ENCODE results near the gene PPP1R36. TPM values are rescaled to one million over a fixed set of nuclear protein-coding genes. Genes with fewer than 3 reads are reported as not detected.
"Not testable (repeated sequence)": the region's sequence is repeated elsewhere in the genome, so short reads cannot be mapped to it uniquely, and the experiment has no call there.

Gene PPP1R36
- total RNA-seq, 1 donor from 2014 or later: 0.70 TPM

GRCh38 chr14:64554556-64554955 is 4.8 kb downstream of the PPP1R36 start:
- H3K27me3 Mint-ChIP-seq: peaks cover 13% of the 10 kb centered on the region
- TF ChIP-seq CTCF (conservative IDR thresholded peaks at IDR 0.05): no peak
- no peak overlapping the region for H3K4me3 Mint-ChIP-seq
- DNase-seq (ENCODE audit: extremely low spot score, unreplicated experiment): no peak
- peaks cover 11% of the 10 kb centered on the region for H3K4me1 Mint-ChIP-seq (ENCODE audit: unreplicated experiment)
- H3K36me3 Mint-ChIP-seq: no peaks in the 10 kb centered on the region
- no peaks in the 10 kb centered on the region for H3K9me3 Mint-ChIP-seq
- no peak overlapping the region for H3K27ac Mint-ChIP-seq

GRCh38 chr14:64556526-64556925 is 6.8 kb downstream of the PPP1R36 start:
- DNase-seq (ENCODE audit: extremely low spot score, unreplicated experiment): no peak
- no peak overlapping the region for H3K4me3 Mint-ChIP-seq
- peaks cover 4% of the 10 kb centered on the region for H3K4me1 Mint-ChIP-seq (ENCODE audit: unreplicated experiment)
- no peaks in the 10 kb centered on the region for H3K36me3 Mint-ChIP-seq
- no peaks in the 10 kb centered on the region for H3K9me3 Mint-ChIP-seq
- H3K27ac Mint-ChIP-seq: no peak overlapping the region
- TF ChIP-seq CTCF (conservative IDR thresholded peaks at IDR 0.05): no peak
- peaks cover 4% of the 10 kb centered on the region for H3K27me3 Mint-ChIP-seq

GRCh38 chr14:64558216-64558615 is 8.5 kb downstream of the PPP1R36 start:
- H3K4me1 Mint-ChIP-seq (ENCODE audit: unreplicated experiment); H3K27me3 Mint-ChIP-seq; H3K27ac Mint-ChIP-seq; DNase-seq (ENCODE audit: extremely low spot score, unreplicated experiment); H3K9me3 Mint-ChIP-seq; H3K4me3 Mint-ChIP-seq; H3K36me3 Mint-ChIP-seq: not testable (repeated sequence)

GRCh38 chr14:64561631-64562030 is 11.9 kb downstream of the PPP1R36 start:
- H3K36me3 Mint-ChIP-seq: no peaks in the 10 kb centered on the region
- no peaks in the 10 kb centered on the region for H3K9me3 Mint-ChIP-seq
- no peak for DNase-seq (ENCODE audit: extremely low spot score, unreplicated experiment)
- no peak for TF ChIP-seq CTCF (conservative IDR thresholded peaks at IDR 0.05)
- no peak overlapping the region for H3K27ac Mint-ChIP-seq
- H3K4me3 Mint-ChIP-seq: no peak overlapping the region
- H3K4me1 Mint-ChIP-seq (ENCODE audit: unreplicated experiment): peaks cover 5% of the 10 kb centered on the region
- no peaks in the 10 kb centered on the region for H3K27me3 Mint-ChIP-seq

GRCh38 chr14:64562436-64562835 is 12.7 kb downstream of the PPP1R36 start:
- peaks cover 13% of the 10 kb centered on the region for H3K4me1 Mint-ChIP-seq (ENCODE audit: unreplicated experiment)
- H3K27ac Mint-ChIP-seq: peak overlapping the region; percentile 62
- no peak for DNase-seq (ENCODE audit: extremely low spot score, unreplicated experiment)
- no peak overlapping the region for H3K4me3 Mint-ChIP-seq
- no peaks in the 10 kb centered on the region for H3K27me3 Mint-ChIP-seq
- no peaks in the 10 kb centered on the region for H3K36me3 Mint-ChIP-seq
- no peak for TF ChIP-seq CTCF (conservative IDR thresholded peaks at IDR 0.05)
- no peaks in the 10 kb centered on the region for H3K9me3 Mint-ChIP-seq

GRCh38 chr14:64563696-64564095 is 13.9 kb downstream of the PPP1R36 start:
- no peaks in the 10 kb centered on the region for H3K36me3 Mint-ChIP-seq
- H3K27me3 Mint-ChIP-seq: no peaks in the 10 kb centered on the region
- H3K4me1 Mint-ChIP-seq (ENCODE audit: unreplicated experiment): peaks cover 13% of the 10 kb centered on the region
- DNase-seq (ENCODE audit: extremely low spot score, unreplicated experiment): no peak
- H3K27ac Mint-ChIP-seq: no peak overlapping the region
- no peak for TF ChIP-seq CTCF (conservative IDR thresholded peaks at IDR 0.05)
- no peak overlapping the region for H3K4me3 Mint-ChIP-seq
- no peaks in the 10 kb centered on the region for H3K9me3 Mint-ChIP-seq
